GM12873 (cell line): ENCODE measurements around the gene PTCH2.
A peak's percentile ranks its signal among the peaks of the same experiment; 100 is the strongest.

Source experiments
- CTCF ChIP-seq: IDR thresholded peaks from 2 replicates; pipeline ENCODE4 v1.5.1; 2012; ENCODE audit warnings: low read depth, mild to moderate bottlenecking, moderate library complexity, low read length, control low read depth; ENCODE audit not compliant: insufficient read depth; ENCODE audit errors: missing control alignments

PTCH2 gene

GRCh38 chr1:44822131-44822701, 20.8 kb downstream of the PTCH2 start:
- TF ChIP-seq CTCF: no peak

DNA sequence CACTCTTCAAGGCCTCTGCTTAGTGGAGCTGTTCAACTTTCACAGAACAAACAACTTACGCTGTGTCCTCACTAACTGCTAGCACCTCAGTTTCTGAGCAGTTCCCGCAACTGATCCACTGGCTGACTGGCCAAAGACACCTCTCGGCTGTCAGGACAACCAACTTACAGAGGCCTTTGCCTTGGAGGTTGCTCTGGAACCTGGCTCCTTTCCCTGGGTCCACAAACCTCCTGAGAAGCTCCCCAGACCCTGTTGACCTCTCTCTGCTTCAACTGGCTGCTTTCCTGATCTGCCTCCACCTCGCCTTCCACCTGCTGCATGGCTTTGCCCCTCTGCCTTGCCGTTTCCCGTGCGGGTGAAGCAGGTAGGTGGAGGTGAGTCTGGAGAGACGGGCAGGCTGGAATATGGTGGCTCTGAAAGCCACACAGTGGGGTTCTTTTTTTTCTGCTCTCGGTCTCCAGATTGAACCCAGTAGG, 21.8 kb downstream of the PTCH2 start:
- no peak for TF ChIP-seq CTCF

DNA sequence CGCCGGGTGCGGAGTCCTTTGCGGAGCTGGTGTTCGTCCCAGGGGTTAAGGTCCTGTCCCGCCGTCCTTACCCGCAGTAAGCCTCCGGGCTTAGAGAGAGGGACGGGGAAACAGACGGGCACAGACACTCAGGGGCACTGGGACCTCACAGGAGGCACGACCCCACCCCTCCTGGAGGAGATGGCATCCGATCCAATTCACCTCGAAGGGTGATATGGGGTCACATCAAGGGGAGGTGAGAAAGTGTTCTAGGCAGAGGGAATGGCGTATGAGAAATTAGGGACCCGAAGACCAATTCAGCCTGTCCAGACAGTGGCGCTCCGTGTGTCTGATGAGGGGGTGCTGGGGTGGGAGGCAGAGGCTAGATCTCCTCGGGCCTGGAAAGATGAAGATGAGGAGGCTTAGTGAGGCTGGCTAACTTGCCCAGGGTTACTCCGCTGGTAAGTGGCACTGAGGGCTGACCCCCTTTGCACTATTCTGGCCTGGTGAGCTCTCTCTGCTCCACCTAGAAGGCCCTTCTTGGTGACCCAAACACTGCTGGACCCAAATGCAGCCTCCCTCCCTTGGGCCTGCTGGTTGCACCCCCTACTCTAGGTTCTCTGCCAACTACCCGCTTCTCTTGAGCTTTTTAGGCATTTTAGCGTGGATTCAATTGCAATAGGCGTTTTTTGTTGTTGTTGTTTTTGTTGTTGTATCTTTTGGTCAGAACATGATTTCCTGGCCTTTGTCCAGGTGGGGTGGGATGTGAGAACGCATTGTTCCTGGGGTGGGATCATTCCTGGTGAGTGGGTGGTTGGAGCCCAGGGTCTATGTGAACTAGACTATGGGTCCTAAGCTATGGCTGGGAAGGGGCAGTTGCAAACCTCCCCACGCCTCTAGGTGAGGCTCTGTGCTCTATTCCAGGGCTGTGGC, 22.5 kb downstream of the PTCH2 start:
- TF ChIP-seq CTCF: peak; percentile 1

- peak; percentile 8 for TF ChIP-seq CTCF
Observed at GRCh38 chr1:44819608-44820327, 23.3 kb downstream of the PTCH2 start.

GRCh38 chr1:44819196-44819607, 23.9 kb downstream of the PTCH2 start:
- TF ChIP-seq CTCF: no peak

GRCh38 chr1:44817771-44818495, 25.1 kb downstream of the PTCH2 start:
- no peak for TF ChIP-seq CTCF
